HCT116 (cell line): ENCODE data around the gene ROGDI. TPM values are rescaled to one million over a fixed set of nuclear protein-coding genes. Genes with fewer than 3 reads are reported as not detected.

Experiments used
- ATAC-seq: fragments of 200-7000 bp; cut with Tn5 transposase; 2 replicates; pipeline ENCODE4 v1.9.1; 2020; ENCODE audit warnings: mild to moderate bottlenecking, moderate library complexity
- BruUV-seq: library from RNA; stranded (reverse); fragments of 400-500 nt; replicated peaks from 2 replicates; lab custom pipeline; 2021; lab: Mats Ljungman, UMichigan
- CTCF ChIA-PET: fragments of 300-600 bp; sonication (Branson Sonifier 250); formaldehyde crosslinking; loops from one replicate; lab custom pipeline; 2021; ENCODE audit warnings: antibody characterized with exemption; lab: Charles Lee
- POLR2A ChIA-PET: fragments of 300-600, 350-600 bp; sonication (Branson Sonifier 250); formaldehyde crosslinking; loops from one replicate; lab custom pipeline; 2021; ENCODE audit warnings: antibody characterized with exemption; lab: Charles Lee
- RAD21 ChIA-PET, 2 experiments: fragments of 300-600 bp; sonication (Branson Sonifier 250); formaldehyde crosslinking; loops; one replicate each; lab custom pipeline; 2023; ENCODE audit warnings: low total read pairs in 2 of 2; ENCODE audit not compliant: uncharacterized antibody in 2 of 2, unreplicated experiment in 2 of 2, low non-redundant PET in 1 of 2; lab: Charles Lee
- DNase-seq: peaks from one replicate; pipeline ENCODE4 v3.0.0-alpha.2; 2010; ENCODE audit warnings: low read depth, low spot score
- H2AFZ ChIP-seq: fragments of 200-600 bp; shearing (Covaris generic), sonication (generic); 2 replicates; pipeline ENCODE4 v1.6.1; 2017; ENCODE audit warnings: low read depth, mixed run types, mixed read lengths, antibody characterized with exemption, low read length; ENCODE audit not compliant: poor library complexity, severe bottlenecking
- H3K27ac ChIP-seq: 2 replicates; pipeline ENCODE4 v1.5.1; 2012; ENCODE audit warnings: low read depth, low read length
- H3K27me3 ChIP-seq: fragments of 200-600 bp; sonication (generic); 2 replicates; pipeline ENCODE4 v1.6.1; 2016; ENCODE audit warnings: mixed run types, low read length, mixed read lengths; ENCODE audit not compliant: insufficient read depth
- H3K36me3 ChIP-seq, 2 experiments: fragments of 200-500 bp in 1 of 2; fragments of 200-600 bp in 1 of 2; sonication (Bioruptor generic) in 1 of 2; sonication (generic) in 1 of 2; 2 replicates each; pipeline versions ENCODE4 v1.5.1 to v1.6.1; 2014 to 2016; ENCODE audit warnings: low read length in 2 of 2, inconsistent platforms in 1 of 2, mixed read lengths in 1 of 2, mixed run types in 1 of 2; ENCODE audit not compliant: insufficient read depth in 2 of 2, control insufficient read depth in 1 of 2
- H3K4me1 ChIP-seq, 2 experiments: fragments of 200-600 bp in 1 of 2; sonication (generic) in 1 of 2; 2 replicates each; pipeline versions ENCODE4 v1.5.1 to v1.6.1; 2012 to 2017; ENCODE audit warnings: low read length in 2 of 2, inconsistent platforms in 1 of 2, mild to moderate bottlenecking in 1 of 2, mixed read lengths in 1 of 2, mixed run types in 1 of 2, moderate library complexity in 1 of 2; ENCODE audit not compliant: insufficient read depth in 2 of 2, control insufficient read depth in 1 of 2
- H3K4me2 ChIP-seq: fragments of 200-600 bp; sonication (generic); 2 replicates; pipeline ENCODE4 v1.6.1; 2017; ENCODE audit warnings: mixed run types, low read length, mixed read lengths
- H3K4me3 ChIP-seq, 2 experiments: fragments of 200-600 bp in 1 of 2; sonication (generic) in 1 of 2; replicated peaks in 1 of 2; 2 replicates each; pipeline ENCODE4 v1.5.1; 2011 to 2016; ENCODE audit warnings: low read length in 2 of 2, control low read depth in 1 of 2, low read depth in 1 of 2, mild to moderate bottlenecking in 1 of 2, mixed read lengths in 1 of 2, mixed run types in 1 of 2
- H3K79me2 ChIP-seq: fragments of 200-600 bp; sonication (generic); 2 replicates; pipeline ENCODE4 v1.6.1; 2017; ENCODE audit warnings: mild to moderate bottlenecking, mixed run types, low read length, moderate library complexity, mixed read lengths; ENCODE audit not compliant: insufficient read depth
- H3K9ac ChIP-seq: fragments of 200-600 bp; sonication (generic); 2 replicates; pipeline ENCODE4 v1.6.1; 2016; ENCODE audit warnings: low read length, mixed read lengths
- H3K9me2 ChIP-seq: fragments of 200-600 bp; sonication (generic), shearing (Covaris generic); 2 replicates; pipeline ENCODE4 v1.6.1; 2017; ENCODE audit warnings: mixed run types, mild to moderate bottlenecking, moderate library complexity; ENCODE audit not compliant: insufficient read depth
- H3K9me3 ChIP-seq, 2 experiments: fragments of 200-500 bp in 1 of 2; fragments of 200-600 bp in 1 of 2; sonication (Bioruptor generic) in 1 of 2; sonication (generic) in 1 of 2; 2 replicates each; pipeline ENCODE4 v1.6.1; 2014 to 2017; ENCODE audit warnings: low read length in 2 of 2, mixed read lengths in 2 of 2, inconsistent platforms in 1 of 2, low read depth in 1 of 2, mild to moderate bottlenecking in 1 of 2, mixed run types in 1 of 2, moderate library complexity in 1 of 2; ENCODE audit not compliant: control insufficient read depth in 1 of 2, insufficient read depth in 1 of 2
- H4K20me1 ChIP-seq: fragments of 200-600 bp; sonication (generic), shearing (Covaris generic); 2 replicates; pipeline ENCODE4 v1.6.1; 2017; ENCODE audit warnings: mixed run types, mild to moderate bottlenecking, moderate library complexity; ENCODE audit not compliant: insufficient read depth
- ATF3 ChIP-seq: IDR thresholded peaks from 2 replicates; pipeline ENCODE4 v1.6.1; 2012
- CEBPB ChIP-seq: IDR thresholded peaks from 2 replicates; pipeline ENCODE4 v1.6.1; 2012; ENCODE audit warnings: low read depth
- CTCF ChIP-seq, 3 experiments: fragments of 200-600 bp in 1 of 3; sonication (generic) in 1 of 3; IDR thresholded peaks in 2 of 3; conservative IDR thresholded peaks in 1 of 3; 2 replicates each; pipeline ENCODE4 v1.5.1; 2012 to 2017; ENCODE audit warnings: low read depth in 2 of 3, low read length in 2 of 3, antibody characterized with exemption in 1 of 3, borderline replicate concordance in 1 of 3, control low read depth in 1 of 3, mild to moderate bottlenecking in 1 of 3, mixed read lengths in 1 of 3, mixed run types in 1 of 3, moderate library complexity in 1 of 3; ENCODE audit not compliant: insufficient read depth in 1 of 3
- EGR1 ChIP-seq: IDR thresholded peaks from 2 replicates; pipeline ENCODE4 v1.6.1; 2012; ENCODE audit warnings: low read depth
- EZH2 ChIP-seq: fragments of 200-600 bp; sonication (generic); IDR thresholded peaks from 2 replicates; pipeline ENCODE4 v1.6.1; 2017; ENCODE audit warnings: antibody characterized with exemption, mixed run types
- EZH2phosphoT487 ChIP-seq: fragments of 200-600 bp; IDR thresholded peaks from 2 replicates; pipeline ENCODE4 v1.6.1; 2018; ENCODE audit warnings: antibody characterized with exemption, borderline replicate concordance
- FOSL1 ChIP-seq: IDR thresholded peaks from 2 replicates; pipeline ENCODE4 v1.6.1; 2012; ENCODE audit warnings: low read depth
- JUND ChIP-seq: IDR thresholded peaks from 2 replicates; pipeline ENCODE4 v1.6.1; 2012
- MAX ChIP-seq: IDR thresholded peaks from 2 replicates; pipeline ENCODE4 v1.6.1; 2012
- POLR2A ChIP-seq: IDR thresholded peaks from 2 replicates; pipeline ENCODE4 v1.7.0; 2011; ENCODE audit warnings: borderline replicate concordance; ENCODE audit not compliant: insufficient read depth, insufficient read length; ENCODE audit errors: extremely low read depth
- POLR2AphosphoS5 ChIP-seq: IDR thresholded peaks from 2 replicates; pipeline ENCODE4 v1.6.1; 2011; ENCODE audit warnings: mild to moderate bottlenecking, low read depth, low read length, moderate library complexity
- RAD21 ChIP-seq: IDR thresholded peaks from 2 replicates; pipeline ENCODE4 v1.6.1; 2012; ENCODE audit warnings: low read depth, mild to moderate bottlenecking
- REST ChIP-seq: IDR thresholded peaks from 2 replicates; pipeline ENCODE4 v1.6.1; 2012; ENCODE audit warnings: low read depth
- SIN3A ChIP-seq: IDR thresholded peaks from 2 replicates; pipeline ENCODE4 v1.6.1; 2012; ENCODE audit warnings: low read depth
- SP1 ChIP-seq: IDR thresholded peaks from 2 replicates; pipeline ENCODE4 v1.6.1; 2012; ENCODE audit warnings: low read depth
- TCF7L2 ChIP-seq: IDR thresholded peaks from 2 replicates; pipeline ENCODE4 v1.7.0; 2011; ENCODE audit warnings: borderline replicate concordance, inconsistent platforms; ENCODE audit not compliant: insufficient read depth, insufficient read length; ENCODE audit errors: extremely low read depth
- ZBTB33 ChIP-seq: IDR thresholded peaks from 2 replicates; pipeline ENCODE4 v1.6.1; 2011; ENCODE audit warnings: mild to moderate bottlenecking, low read length, moderate library complexity; ENCODE audit not compliant: insufficient replicate concordance; ENCODE audit errors: extremely low read depth
- ZFX ChIP-seq: fragments of 450-650 bp; IDR thresholded peaks from 2 replicates; pipeline ENCODE4 v1.6.1; 2017
- intact Hi-C: fragments of 100-400 bp; cut with micrococcal nuclease; formaldehyde crosslinking; loops from 2 replicates; pipeline ENCODE4 v1.10.0; 2022
- total RNA-seq: library from RNA; stranded (reverse); gene quantifications from one replicate; pipeline ENCODE4 v1.2.1, GENCODE V29; 2021; ENCODE audit not compliant: unreplicated experiment

Gene ROGDI
- total RNA-seq, 1 experiment from 2014 or later: 20.1 TPM

- H2AFZ ChIP-seq: no peak within 1 kb of the TSS
- H3K9me2 ChIP-seq: no peaks in the 10 kb centered on the region
- ChIA-PET POLR2A (no interaction called here), CTCF (no interaction called here), RAD21 (no interaction called here)
- H4K20me1 ChIP-seq: peaks cover 12% of the 10 kb centered on the region; the same call in 1 of the 2 replicates
- peak within 1 kb of the TSS; percentile 91 for H3K27ac ChIP-seq
- peak within 1 kb of the TSS; percentile 90 to 92 for H3K4me3 ChIP-seq
- H3K9ac ChIP-seq: peak within 1 kb of the TSS; percentile 92
- H3K79me2 ChIP-seq: peaks cover 87% of the 10 kb centered on the region
- intact Hi-C loops: loop anchor here (1.0 to 5.0 kb wide), 3 partner anchors 79 to 110 kb away; partner anchors contain the start of gene SEC14L5
- peak; percentile 86 for DNase-seq
- no TSS peak for BruUV-seq
- peak; percentile 89 for ATAC-seq
- H3K4me1 ChIP-seq: peaks cover 13 to 35% of the 10 kb centered on the region in 2 experiments
- peak within 1 kb of the TSS; percentile 86 for H3K4me2 ChIP-seq
- no peaks in the 10 kb centered on the region for H3K27me3 ChIP-seq
- peaks cover 27 to 31% of the 10 kb centered on the region in 2 experiments; a peak in 3 of 4 replicates for H3K36me3 ChIP-seq
- H3K9me3 ChIP-seq: no peaks in the 10 kb centered on the region
- TF ChIP-seq POLR2A: peak; percentile 55
- no peak for TF ChIP-seq EZH2phosphoT487
- TF ChIP-seq ATF3: no peak
- no peak for TF ChIP-seq RAD21
- TF ChIP-seq SIN3A: peak; percentile 82
- peak; percentile 91 for TF ChIP-seq POLR2AphosphoS5
- TF ChIP-seq SP1: peak; percentile 87
- no peak for TF ChIP-seq ZBTB33
- TF ChIP-seq TCF7L2: peak; percentile 59
- TF ChIP-seq CEBPB: no peak
- TF ChIP-seq FOSL1: no peak
- TF ChIP-seq EZH2: no peak
- TF ChIP-seq JUND: no peak; the same call in 1 of the 2 replicates
- no peak for TF ChIP-seq CTCF (IDR thresholded peaks at IDR 0.05 in 2 of 3, conservative IDR thresholded peaks at IDR 0.05 in 1 of 3; ENCODE audit: borderline replicate concordance in 1 of 3, insufficient read depth in 1 of 3, low read depth in 2 of 3, low read length in 2 of 3)
- TF ChIP-seq ZFX: peak; percentile 78; the same call in 1 of the 2 replicates
- TF ChIP-seq REST: no peak
- peak; percentile 88 for TF ChIP-seq MAX
- TF ChIP-seq EGR1: no peak
These were observed 44.7 kb upstream of the ROGDI start, which contains the start of the genes GLYR1 and UBN1 for GRCh38 chr16:4846901-4847773. Gene GLYR1, minus strand, starts transcription at chr16:4847288. Its CDS starts 23 bp downstream, at chr16:4847265. Gene UBN1, plus strand, starts transcription at chr16:4847481. Its CDS starts 5,437 bp downstream, at chr16:4852918.
